Ovary (tissue), 3 donors: Measurements from ENCODE around the gene MATN4.

Source experiments
- EP300 ChIP-seq: sonication (generic); formaldehyde crosslinking; IDR thresholded peaks from one replicate; pipeline ENCODE4 v1.6.1; 2017; ENCODE audit warnings: antibody characterized with exemption
- POLR2A ChIP-seq: fragments of 450-650 bp; IDR thresholded peaks from one replicate; pipeline ENCODE4 v1.6.1; 2017; ENCODE audit warnings: antibody characterized with exemption, mild to moderate bottlenecking, moderate library complexity
- TF ChIP-seq, protein P1 (sequence below), 3 donors: fragments of 450-650 bp in 2 of 3; fragments of 200-600 bp in 1 of 3; IDR thresholded peaks; one replicate each; pipeline versions ENCODE4 v1.5.1 to v1.8.0; 2016 to 2022; ENCODE audit warnings: antibody characterized with exemption in 3 of 3, mild to moderate bottlenecking in 1 of 3
- donor health status: DM: no; HTN: no; CAD: no.

DNA sequence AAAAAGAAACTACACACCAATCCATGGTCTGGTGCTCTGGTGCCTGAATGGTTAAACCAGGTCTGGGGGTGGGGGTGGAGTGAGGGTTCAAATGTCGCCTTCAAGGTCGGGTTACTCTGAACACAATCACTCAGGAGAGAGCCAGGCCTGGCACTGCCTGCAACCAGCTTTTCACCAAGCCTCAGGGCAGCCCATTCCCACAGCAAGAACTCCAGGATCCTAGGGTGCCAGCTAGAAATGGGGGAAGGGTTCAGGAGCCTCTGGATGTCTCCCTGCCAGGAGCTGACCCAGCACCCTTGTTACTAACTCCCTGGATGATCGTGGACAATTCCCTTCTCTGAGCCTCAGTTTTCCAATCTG, 33.5 kb upstream of the MATN4 start:
- TF ChIP-seq, protein P1, sequence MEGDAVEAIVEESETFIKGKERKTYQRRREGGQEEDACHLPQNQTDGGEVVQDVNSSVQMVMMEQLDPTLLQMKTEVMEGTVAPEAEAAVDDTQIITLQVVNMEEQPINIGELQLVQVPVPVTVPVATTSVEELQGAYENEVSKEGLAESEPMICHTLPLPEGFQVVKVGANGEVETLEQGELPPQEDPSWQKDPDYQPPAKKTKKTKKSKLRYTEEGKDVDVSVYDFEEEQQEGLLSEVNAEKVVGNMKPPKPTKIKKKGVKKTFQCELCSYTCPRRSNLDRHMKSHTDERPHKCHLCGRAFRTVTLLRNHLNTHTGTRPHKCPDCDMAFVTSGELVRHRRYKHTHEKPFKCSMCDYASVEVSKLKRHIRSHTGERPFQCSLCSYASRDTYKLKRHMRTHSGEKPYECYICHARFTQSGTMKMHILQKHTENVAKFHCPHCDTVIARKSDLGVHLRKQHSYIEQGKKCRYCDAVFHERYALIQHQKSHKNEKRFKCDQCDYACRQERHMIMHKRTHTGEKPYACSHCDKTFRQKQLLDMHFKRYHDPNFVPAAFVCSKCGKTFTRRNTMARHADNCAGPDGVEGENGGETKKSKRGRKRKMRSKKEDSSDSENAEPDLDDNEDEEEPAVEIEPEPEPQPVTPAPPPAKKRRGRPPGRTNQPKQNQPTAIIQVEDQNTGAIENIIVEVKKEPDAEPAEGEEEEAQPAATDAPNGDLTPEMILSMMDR (IDR thresholded peaks at IDR 0.05): no peak
- TF ChIP-seq POLR2A (no peak), EP300 (no peak)
